ENCODE results near the gene KLHL29.

KLHL29 gene

DNA sequence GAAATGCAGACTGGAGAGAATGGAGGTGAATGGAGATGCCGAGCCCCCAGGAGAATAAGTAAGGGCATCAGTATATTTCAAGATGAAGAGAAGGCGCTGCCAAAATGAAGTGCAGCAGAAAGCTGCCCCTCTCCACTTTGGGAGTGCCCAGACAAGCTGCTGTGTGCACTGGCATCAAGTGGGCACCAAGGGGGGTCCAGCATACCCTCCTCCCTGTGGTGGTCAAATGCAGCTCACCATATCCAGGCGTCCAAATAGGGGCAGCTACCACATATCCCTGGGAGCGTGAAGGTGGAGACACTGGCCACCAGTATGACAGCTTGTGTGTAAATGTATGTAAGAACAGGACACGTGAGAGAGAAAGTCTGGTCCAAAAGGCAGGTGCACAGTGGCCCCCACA lies 236.6 kb downstream of the KLHL29 start:
- DNase-seq: no peak

DNA sequence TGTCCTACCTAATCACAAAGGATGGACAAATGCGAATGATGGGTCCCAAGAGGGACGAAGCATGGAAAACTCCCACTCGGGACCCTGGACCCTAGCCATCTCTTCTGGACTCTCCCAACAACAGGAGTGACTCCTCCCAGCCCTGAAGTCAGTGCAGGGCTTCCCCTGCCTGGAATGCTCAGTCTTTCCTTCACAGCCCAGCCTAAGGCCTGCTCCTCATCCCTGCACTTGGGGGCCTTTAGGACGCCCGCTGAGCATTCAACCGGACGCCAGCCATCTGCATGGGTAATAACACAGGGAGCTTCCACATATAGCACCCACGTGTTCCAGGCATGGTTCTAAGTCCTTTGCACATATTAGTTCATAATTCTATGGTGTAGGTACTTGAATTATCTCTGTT lies 237.5 kb downstream of the KLHL29 start:
- no peak for DNase-seq

DNA sequence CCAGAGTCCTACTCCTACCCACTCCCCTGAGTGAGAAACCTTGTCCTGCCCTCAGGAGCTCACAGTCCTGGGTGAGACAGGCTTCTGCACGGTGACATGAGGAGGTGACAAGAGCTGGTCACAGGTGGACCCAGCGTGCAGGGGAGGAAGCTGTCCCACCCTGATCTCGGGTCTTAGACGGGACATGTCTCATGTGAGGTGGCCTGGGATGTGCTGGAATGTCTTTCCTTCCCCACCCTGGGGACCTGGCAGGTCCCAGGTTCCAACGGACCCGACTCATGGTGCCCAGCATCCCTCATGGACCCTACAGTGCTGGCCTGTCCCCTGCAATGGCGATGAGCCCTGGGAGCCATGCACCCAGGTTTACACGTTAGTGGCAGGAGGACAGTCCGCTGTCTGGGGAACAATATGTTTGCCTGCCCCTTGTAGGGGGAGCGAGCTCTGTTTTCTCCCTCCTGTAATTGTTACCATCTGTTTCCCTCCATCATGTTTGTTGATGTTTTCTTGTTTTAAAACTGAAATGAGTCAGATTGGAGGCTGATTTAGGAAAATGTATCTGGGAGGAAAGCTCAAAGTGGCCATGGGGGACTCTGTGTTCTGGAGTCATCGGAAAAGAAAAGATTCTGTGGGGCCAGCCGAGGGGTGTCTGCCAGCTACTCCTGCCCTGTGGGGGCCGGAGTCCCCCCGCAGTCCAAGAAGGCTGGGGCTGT lies 238.1 kb downstream of the KLHL29 start:
- DNase-seq: no peak

DNA sequence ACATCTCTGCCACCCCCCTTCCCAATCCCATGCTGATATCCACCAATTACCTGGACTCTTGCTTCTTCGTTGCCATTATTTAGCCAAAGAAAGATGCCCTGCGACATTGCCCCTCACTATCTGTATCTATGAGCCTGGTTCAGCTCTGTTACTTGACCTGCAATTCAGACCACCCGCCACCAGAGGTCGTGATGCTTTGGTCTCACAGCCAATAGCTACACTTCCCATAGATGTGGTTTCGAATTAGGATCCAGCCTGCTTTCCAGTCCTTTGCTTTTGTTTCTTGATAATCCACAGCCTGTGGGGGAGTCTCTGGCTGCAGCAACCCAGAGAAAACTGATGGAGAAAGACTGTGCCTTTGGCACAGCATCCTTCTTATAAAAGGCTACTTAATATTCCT lies 239.4 kb downstream of the KLHL29 start:
- DNase-seq: no peak

DNA sequence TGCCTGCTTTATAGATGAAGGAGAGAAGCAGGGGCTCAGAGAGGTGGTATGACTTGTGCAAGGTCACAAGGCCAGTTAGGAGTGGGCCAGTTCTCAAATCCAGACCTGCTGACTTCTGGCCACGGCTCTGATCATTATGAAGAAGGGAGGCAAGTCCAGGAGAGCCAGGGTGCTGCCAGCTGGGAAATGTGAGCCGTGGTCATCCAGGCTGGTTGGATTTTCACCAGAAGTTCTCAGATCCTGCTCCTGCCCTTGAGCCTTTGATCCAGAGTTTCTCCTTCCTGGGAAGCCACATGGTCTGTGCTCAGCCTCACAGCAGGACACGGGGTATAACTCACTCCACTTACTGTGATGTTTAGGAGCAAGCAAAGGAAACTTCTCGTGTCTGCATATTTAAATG lies 239.9 kb downstream of the KLHL29 start:
- DNase-seq: no peak

DNA sequence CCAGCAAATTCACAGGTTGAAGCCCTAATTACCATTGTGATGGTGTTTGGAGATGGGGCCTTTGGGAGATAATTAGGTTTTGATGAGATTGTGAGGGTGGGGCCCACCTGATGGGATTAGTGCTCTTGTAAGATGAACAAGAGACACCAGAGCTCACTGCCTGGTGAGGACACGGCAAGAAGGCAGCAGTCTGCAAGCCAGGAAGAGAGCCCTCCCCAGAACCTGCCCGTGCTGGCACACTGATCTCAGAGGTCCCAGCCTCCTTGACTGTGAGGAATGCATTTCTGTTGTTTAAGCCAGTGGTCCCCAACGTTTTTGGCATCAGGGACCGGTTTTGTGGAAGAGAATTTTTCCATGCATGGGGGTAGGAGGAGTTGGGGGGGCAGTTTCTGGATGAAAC lies 240.7 kb downstream of the KLHL29 start:
- DNase-seq: no peak

DNA sequence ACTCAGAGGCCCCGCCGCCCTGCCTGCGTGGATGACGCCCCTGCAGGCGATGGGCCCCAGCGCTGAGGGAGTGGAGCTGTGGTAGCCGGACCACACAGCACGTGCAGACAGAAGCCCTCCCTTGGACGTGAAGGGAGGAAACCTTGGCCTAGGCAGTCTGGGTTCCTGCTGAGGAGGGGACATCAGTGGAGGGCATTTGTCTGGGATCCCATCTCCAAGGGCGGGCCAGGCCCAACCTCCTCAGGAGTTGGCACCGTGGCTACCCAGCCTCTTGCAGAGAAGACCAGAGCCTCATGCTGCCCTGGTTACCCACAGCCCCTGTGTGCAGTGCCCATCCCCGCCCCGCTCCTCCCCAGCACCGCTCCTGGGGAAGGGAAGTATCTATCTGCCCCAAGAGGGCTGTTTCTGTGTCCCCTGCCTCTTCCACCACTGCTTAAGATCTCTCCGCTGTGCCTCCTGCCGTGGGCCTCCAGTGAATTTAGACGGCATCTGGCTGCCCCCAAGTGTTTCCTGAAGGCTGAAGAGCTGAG lies 241.8 kb downstream of the KLHL29 start:
- DNase-seq: no peak

DNA sequence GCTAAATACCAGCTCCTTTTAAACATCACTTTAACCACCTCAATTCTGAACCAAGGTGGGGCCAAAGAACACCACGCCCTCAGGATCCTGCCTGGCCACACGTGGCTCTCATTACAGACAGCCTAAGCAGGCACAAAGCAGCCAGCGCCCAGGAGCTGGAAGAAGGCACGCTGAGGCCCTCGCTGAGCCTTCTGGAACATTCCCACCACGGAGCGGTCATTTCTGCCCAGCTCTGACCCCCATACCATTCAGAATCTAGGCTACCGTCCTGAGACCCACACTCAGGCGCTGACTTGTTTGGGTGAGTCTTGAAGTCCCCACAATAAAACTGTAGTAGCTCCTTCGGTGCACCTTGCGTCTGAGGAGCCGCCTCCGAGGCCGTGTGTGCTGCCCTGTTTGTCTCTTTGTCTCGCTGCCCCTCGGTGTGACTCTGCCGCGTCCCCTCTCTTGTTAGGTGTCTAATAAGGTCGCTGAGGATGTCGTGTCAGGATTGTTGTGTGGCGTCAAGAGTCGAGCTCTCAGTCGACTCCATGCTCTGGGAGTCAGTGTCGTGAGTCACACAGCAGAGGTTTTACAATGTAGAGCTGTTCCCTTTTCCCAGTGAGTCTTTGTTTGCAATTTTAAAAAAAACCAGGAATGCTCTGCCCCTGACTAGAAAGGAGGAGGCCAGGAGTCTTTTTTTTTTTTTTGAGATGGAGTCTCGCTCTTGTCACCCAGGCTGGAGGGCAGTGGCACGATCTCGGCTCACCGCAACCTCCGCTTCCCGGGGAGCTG lies 242.4 kb downstream of the KLHL29 start:
- no peak for DNase-seq

DNA sequence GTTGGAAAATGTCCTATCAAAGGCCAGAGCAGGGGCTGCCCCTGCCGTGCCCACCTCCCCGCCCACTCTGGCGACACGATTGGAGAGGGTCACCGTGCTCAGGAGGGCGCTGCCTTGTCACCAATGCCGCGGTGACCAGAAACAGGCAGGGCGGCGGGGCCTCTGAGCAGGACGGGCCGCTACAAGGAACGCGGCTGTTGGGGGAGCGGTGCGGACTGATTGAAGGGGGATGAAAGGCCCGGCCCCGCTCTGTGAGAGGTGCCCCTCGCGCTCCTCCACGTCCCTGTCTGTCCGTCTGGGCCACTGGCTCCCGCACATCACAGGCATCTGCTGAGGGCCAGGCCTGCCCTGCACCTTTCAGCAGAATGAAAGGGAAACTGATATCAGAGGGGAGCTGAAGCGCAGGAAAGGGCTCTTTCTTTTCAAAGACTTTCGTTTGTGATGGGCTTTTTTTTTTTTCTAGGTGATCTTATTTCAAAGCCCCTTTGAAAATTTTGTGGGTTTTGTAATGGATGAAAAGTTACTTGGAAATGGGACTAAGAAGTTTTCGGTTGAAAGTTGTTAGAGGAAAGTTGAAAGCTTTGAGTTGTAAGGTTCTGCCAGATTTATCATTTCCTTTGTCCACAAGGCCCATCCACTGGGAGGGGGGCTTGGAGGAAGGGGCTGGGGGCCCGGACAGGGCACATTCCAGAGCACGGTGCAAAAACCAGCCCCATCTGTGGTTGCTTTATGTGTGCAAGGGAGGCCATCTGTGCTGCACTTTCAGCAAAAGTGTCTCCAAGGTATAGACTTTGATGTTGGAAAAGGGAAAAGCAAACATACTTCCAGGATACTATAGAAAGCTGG lies 244.2 kb downstream of the KLHL29 start:
- no peak for DNase-seq

DNA sequence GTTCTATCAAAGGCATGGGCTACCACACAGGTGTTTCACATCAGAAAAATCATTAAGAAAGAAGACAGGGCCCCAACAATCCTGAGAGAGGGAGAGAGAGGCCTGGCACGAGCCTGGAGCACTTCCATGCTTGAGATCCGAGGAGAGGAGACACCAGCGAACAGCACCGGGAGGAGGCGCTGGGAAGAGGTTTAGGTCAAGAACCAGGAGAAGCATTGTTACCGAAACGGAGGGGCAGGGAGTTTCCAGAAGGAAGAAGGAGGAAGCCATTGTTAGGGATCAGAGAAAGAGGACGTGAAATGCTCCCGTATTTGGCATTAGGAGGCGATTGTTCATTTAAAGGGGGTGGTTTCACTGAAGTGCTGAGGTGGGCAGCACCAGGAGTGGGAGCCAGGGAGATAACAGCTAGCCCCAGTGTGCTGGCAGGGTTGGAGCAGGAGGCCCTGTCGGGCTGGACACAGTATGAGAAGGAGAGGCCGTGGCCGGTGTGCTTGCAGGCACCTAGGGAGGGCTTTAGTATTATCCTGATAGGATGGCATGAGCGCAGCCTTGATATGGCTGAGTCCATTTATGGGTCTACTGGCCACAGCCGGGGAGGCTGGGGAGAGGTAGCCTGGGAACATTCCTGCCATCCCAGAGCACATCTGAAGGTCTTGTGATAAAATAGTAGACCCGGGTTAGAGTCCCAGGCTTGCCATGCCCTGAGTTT lies 244.9 kb downstream of the KLHL29 start:
- DNase-seq: no peak

DNA sequence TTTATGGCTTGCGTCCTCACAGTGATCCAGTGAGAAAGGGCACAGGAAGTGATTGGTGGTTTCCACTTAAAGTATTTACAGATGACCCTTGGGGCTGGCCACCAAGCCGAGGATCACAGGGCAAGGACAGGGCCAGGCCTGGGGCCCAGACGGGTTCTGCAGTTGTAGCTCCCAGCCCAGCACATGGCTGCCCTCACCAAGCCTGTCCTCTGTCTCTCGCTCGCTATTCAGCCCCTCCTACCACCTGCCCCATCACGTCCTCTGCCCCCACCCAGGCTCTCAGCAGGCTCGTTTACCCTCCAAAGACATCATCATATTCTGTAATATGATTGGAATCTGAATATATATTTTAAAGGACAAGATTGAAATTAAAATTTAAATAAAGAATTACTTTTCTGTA lies 246.0 kb downstream of the KLHL29 start:
- DNase-seq: no peak

DNA sequence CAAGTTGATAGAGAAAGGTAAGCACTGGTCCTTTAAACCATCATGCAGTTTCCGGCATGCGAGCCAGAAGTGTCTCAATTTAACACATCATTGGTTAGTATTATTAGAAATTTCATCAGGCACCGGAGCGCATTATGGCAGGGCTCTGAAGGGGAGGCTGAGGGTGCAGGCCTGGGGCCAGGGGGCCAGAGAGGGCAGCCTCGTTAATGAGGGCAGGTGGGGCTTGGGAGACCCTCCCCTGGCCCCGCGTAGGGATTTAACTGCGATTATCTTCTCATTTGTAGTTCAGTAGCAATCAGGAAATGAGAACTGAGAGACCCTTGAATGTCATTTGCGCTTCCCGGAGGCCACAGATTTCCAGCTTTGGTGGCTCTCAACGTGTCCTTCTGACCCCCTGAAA lies 246.4 kb downstream of the KLHL29 start:
- no peak for DNase-seq

DNA sequence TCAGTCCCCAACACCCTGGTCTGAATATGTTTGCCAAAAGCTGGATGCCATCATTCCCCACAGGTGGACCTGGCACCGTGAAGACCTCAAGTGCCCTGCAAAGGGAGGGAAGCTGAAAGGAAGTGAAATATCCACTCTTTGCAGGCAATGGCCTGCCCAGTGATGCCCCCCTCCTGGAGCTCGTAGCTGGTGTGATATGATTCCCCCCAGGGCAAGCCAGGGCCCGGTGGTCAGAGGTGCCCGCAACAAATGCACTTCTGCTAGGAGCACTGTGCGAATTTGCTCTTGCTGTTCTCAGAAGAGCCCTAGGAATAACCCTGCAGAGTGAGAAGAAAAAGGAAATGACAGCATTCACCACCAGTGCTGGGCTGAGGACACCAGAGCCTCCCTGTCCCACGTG lies 247.4 kb downstream of the KLHL29 start:
- no peak for DNase-seq

DNA sequence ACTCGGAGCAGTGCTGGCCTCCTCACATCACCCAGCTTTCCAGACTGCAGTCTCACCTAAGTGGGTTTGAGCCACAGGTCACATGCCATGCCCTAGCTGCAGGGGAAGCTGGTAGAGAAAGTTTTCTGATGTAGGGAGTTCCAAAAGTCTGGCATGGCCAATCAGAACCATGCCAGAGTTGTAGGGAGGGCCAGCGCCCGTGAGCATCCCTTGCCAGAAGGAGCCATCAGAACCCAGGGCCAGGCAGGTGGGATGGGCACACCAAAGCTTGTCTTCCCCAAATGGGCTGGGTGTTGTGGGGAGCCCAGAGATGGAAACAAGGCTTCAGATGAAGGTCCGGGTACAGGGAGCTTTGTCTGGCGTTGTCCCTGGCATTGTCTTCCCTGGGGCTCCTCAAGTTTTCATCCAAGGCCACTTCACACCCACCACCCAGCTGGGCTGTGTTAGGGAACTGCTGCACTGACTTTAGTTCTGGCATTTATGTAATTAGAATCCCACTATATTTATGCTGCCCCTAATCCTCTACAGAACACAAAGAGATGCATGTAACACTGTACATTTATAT lies 247.9 kb downstream of the KLHL29 start:
- no peak for DNase-seq

DNA sequence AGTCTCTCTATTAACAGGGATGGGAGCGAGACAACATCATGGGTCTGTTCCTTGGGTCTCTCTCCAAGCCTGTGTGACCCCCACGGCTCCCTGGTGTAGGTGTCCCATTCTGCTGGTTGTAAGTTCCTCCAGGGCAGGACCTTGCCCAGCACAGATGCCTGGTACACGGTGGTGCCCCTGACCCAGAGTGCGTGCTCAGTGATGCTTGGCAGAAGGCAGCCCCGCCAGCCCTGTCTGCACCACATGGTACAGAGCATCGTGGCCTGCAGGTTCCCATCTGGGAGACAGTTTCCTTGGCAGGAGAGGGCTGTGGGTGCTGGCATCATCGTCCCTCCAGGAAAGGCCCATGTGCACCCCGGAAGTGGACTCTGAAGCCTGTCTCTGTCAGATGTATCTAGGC lies 249.0 kb downstream of the KLHL29 start:
- DNase-seq: no peak

DNA sequence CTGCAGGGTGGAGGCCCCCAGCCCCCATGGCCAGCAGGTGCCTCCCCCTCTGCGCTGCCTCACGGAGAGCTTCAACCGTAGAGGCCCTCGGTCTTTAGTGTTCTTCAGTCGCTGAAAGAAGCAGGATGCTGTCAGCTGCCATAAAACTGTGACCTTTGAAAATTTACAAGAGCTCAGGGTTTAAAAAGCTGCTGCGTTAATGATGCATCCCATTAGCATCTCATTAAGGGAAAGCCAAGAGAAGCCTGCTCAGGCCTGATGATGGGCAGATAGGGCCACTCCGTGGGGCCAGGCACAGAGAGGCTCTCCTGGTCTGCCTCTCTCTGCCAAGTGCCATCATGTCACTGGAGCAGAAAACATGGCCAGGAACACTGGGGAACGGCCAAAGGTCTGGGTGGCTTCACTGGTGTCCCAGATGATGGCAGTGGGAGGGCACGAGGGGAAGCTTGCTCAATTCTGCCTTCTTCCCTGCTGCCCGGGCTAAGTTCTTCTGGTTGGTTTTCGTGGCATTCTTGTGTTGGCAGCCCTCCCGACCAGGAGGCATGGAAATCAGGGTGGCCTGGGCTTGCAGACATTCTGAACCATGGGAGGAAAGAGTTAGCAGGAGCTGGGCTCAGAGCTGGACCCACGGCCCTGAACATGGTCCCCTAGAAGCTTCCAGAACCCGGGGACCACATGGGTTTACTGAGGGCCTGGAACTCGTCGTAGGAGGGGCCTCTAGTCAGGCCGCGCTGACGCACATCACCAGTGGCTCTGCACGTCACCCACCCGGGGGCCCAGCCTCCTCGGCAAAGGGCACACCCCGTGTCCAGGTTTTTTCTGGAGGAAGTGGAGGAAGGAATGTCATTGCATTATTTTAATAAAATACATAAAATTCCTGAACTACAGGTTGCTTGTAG lies 250.7 kb downstream of the KLHL29 start:
- DNase-seq: no peak

DNA sequence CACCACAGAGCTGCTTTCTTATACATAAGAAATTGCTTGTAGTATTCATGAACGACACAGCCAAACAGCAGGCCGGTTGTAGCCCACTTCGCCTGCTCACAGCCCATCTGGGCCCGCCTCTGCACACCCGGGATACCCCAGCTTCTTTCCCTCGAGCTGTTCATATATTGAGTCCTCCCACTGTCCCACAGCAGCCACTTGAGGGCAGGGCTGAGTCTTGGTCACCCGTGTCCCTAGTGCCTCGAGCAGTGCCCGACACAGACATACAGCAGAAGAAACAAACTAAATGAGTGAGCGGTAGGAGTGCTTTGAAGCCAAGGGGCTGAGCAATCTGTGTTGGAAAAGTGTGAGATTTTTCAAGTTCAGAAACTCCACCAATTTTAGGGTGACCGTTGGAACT lies 251.4 kb downstream of the KLHL29 start:
- no peak for DNase-seq

DNA sequence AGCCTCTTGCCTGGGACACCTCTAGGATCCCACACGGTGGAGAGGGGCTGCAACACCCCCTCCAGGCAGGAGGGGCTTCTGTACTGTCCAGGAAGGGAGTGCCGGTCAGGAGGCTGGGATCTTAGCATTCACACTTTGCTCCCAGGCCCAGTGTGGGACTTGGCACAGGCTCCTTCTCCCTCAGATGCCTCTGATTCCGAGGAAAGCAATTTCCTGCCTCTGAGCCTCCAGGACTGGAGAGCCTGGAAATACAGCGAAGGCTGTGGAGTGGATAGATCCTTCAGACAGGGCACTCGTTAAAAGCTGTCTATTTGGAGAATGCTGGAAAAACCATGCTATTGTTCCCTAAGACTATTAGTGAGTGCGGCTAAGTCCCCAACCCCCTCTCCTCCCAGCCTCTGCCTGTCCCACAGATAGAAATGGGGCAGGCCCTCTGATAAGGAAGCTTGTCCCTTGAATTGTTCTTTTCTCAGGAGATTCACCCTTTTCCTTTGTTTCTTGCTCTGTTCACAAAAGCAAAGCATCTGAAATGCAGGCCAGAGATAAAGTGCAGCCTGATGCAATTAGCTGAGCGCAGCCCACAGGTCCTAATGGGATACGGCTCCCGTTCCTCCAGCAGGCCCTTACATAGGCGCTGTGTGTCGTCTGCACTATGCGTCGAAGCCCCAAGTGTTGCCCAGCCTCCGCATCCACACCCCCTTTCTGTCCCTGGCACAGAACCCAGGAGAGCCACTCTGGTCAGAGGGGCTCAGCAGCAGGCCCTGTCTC lies 252.2 kb downstream of the KLHL29 start:
- DNase-seq: no peak

DNA sequence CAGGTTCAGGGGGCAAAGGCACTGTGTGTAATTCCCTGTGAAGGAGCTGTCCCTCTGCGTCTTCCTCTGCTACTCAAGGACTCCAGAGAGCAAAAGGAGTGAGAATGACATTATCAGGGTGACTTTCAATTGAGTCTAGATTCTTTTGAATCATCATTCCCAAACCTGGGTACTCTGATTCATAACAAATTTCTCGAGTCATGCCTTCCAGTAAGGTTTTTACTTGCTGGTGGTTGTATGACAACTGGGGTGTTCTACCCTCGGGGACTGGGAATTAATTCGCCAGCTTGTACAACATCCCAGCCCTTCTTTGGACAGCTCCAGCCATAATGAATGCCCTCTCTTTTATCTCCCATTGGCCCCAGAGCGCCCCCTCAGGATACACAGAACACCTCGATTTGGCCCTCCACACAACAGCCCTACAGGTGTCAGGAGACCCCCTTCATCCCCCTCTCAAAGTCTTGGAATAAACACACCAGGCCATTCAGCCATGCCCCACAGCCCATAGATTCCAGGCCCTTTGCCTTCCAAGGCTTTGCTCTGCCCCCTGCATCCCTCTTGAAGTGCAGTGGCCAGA lies 254.5 kb downstream of the KLHL29 start:
- no peak for DNase-seq

DNA sequence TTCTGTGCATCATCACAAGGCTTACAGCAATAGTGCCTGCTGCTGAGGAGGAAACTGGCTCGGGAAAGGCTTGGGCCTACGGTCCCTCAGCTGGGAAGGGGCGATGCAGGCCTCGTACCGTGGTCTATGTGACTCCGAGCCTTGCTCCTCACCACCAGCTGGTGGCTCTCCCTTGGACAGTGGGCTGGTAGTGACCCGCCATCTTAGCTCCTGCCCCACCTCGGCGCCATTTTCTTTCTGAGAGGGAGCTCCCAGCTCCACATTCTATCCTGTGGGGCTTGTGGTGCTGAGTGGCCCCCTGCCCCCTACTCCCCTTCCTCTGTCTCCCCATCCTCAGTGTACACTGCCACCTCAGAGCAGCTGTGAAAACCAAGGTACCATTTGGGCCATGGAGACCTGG lies 255.7 kb downstream of the KLHL29 start:
- no peak for DNase-seq
